GM18511 (cell line): ENCODE measurements around the gene IGFBP2.

Source experiments
- ATAC-seq: cut with Tn5 transposase; IDR thresholded peaks from one replicate; pipeline ENCODE4 v1.9.1; 2021; ENCODE audit warnings: mild to moderate bottlenecking, moderate library complexity; ENCODE audit not compliant: unreplicated experiment

Gene IGFBP2

GRCh38 chr2:216615298-216616082, 17.7 kb upstream of the IGFBP2 start:
- ATAC-seq, result no peak

DNA sequence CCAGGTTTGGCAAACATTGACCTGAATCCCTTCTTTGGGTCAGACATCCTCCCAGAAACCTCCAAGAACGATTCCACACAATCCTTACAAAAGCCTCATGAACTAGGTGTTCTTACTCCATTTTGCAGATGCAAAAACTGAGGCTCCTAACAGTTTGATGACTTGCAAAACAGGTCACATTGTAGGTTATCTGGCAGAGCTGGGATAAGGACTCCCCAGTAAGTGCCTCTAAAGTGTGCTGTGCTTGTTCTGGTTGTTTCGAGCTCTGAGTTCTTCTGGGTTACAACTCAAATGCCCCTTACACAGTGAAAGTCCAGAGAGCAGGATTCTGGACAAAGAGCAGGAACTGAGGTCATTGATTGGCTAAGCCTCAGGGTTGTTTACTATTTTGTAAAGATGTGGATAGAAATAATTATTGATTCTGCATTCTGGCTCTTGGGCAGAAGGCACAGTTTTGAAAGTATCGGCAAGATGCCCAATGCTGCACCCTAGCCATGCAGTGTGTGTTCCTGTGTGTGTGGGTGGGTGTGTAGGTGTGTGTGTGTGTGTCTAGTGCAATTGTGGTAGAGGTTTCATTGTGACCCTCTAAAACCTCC, 17.0 kb upstream of the IGFBP2 start:
- no peak for ATAC-seq

GRCh38 chr2:216617159-216617815, 15.9 kb upstream of the IGFBP2 start:
- no peak for ATAC-seq

DNA sequence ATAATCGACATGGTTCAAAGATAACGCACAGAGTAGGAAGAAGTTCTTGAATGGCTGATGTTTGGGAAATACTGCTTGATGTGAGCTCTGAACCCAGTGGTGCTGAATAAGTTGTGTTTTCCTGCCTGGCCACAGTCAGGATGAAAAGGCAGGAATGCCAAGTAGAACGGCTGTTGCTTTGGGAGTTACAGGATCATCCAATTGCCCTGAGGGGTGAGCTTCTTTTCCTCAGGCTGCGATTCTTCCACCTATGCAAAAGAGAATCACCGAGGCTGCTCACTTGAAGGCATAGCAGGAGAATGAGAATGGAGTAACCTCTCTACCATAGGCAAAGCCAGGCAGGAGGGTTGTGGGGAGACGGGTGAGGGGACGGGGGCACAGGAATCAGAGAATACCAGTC, 14.4 kb upstream of the IGFBP2 start:
- no peak for ATAC-seq

GRCh38 chr2:216619411-216620393, 13.5 kb upstream of the IGFBP2 start:
- no peak for ATAC-seq

DNA sequence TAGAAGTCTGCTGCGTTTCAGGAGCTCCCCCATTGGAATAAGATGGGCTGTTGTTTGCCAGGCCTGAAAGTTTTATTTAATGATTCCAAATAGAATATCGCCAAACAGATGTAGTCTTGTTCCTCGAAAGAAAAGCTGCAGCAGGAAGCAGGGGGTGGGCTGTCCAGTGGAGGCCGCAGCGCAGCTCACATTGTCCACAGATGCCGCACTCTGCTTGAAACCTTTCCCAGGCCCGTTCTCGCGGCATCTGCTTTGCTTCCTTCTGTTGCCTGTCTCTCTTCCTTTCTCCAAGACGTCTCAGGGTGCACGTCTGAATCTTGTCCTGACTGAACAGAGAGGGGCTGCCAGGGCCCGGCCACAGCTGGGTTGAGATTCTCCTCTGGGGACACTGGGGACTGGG, 12.4 kb upstream of the IGFBP2 start:
- ATAC-seq, result no peak

DNA sequence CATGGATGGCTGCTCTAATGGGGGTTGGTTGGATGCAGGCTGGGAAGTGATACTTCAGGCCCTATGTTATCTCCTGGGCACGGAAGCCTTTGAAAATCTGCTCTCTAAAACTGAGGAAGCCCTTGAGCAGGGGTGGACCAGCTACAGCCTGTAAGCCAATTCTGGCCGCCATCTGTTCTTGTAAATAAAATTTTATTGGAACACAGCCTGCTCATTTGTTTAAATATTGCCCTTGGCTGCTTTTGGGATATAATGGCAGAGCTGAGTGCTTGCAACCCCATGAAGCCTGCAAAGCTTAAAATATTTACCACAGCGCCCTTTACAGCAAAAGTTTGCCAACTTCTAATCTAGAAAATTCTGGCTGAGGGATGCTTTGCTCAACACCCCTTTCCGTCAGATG, 11.9 kb upstream of the IGFBP2 start:
- ATAC-seq, result no peak

DNA sequence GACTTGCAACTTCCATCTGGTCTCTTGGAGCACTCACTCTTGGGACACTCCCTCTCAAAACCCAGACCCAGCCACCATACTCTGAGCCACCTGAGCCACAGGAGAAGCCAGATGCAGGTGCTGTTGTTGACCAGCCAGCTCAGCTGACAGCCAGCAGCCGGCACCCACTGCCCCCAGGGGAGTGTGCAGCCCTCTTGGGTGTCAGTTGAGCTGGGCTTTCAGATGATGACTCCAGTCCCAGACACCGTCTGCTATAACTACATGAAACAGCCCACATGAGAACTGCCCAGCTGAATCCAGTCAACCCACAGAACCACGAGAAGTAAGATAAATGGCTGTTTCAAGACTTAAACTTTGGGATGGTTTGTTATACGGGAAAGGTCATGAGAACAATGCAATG, 10.7 kb upstream of the IGFBP2 start:
- no peak for ATAC-seq

GRCh38 chr2:216624251-216624650, 9.0 kb upstream of the IGFBP2 start:
- ATAC-seq, result no peak

GRCh38 chr2:216626168-216626874, 6.9 kb upstream of the IGFBP2 start:
- ATAC-seq, result no peak

DNA sequence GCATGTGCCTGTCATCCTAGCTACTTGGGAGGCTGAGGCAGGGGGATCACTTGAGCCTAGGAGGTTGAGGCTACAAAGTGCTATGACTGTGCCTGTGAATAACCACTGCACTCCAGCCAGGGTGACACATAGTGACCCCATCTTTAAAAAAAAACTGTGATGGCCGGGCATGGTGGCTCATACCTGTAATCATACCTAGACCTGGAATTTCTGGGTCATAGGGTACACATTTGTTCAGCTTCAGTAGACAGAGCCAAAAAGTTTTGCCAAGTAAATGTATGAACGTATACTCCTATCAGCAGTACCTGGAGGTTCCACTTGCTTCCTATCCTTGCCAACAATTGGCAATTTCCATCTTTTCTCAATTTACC, 6.4 kb upstream of the IGFBP2 start:
- no peak for ATAC-seq

GRCh38 chr2:216629784-216630183, 3.4 kb upstream of the IGFBP2 start:
- no peak for ATAC-seq

DNA sequence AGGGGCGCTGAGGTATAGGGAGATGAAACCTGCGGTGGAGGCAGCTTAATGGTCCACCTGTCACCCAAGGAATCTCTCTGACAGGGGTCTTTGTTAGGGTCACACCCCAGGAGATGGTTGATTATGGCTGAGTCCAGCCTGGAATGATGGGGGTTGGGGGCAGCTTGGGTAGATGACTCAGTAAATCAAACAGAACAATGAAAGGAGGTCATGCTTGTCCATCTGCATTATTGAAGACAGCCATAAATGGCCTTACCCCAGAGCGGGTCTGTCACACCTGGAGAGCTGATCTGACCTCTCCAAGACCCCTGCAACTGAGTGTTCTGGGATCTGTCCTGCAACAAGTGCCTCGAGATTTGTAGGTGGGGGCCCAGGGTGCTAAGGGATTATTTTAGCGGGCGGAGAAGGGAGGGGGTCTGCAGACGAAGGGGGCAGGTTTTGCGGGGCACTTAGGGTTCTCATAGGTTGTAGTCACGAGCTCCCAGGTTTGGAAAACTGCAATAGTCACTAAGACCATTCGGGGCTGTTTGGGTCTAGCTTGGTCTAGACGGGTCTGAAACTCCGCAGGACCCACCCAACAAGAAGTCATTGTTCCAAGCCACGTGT, 771 bp upstream of the IGFBP2 start:
- ATAC-seq, result no peak

- ATAC-seq, result peak; percentile 33
These were observed 573 bp downstream of the IGFBP2 start for GRCh38 chr2:216633616-216634369.

GRCh38 chr2:216634370-216635148, 1.3 kb downstream of the IGFBP2 start:
- ATAC-seq, result no peak

DNA sequence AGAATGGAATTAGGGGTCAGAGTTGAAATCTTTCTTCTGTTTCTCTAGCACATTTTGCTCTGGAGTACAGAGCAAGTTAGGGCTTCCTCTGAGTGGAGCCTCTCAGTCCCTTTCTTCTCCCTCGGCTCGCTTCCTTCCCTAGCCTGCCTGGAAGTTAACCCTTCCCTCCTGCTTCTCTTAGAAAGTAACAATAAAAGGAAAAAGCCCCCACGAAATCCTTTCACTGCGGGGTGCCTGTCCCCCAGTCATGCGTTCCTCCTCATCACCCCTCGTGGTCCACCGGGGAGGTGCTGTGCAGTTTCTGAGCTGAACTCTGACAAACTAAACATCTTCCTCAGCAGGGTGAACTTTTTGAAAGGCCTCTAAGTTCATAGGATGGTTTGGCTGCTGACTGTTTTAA, 2.0 kb downstream of the IGFBP2 start:
- no peak for ATAC-seq

GRCh38 chr2:216635701-216636550, 2.7 kb downstream of the IGFBP2 start:
- ATAC-seq, result no peak
